ENCODE results near the gene OBSL1.

DNA sequence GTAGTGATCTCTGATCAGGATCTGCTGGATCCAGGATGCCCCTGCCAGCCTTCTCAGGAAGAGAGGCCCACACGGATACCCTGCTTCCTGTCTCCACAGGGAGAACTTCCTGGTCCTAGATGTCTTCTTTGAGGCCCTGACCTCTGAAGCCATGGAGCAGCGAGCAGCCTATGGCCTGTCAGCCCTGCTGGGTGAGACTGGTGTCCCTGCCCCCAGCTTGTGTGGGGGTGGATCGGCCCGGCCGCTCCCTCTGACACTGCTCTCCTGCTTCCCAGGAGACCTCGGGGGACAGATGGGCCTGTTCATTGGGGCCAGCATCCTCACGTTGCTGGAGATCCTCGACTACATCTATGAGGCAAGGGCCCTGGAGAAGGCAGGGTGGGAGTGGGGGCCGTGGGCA, 34.4 kb downstream of the OBSL1 start:
- TF ChIP-seq, protein P1, sequence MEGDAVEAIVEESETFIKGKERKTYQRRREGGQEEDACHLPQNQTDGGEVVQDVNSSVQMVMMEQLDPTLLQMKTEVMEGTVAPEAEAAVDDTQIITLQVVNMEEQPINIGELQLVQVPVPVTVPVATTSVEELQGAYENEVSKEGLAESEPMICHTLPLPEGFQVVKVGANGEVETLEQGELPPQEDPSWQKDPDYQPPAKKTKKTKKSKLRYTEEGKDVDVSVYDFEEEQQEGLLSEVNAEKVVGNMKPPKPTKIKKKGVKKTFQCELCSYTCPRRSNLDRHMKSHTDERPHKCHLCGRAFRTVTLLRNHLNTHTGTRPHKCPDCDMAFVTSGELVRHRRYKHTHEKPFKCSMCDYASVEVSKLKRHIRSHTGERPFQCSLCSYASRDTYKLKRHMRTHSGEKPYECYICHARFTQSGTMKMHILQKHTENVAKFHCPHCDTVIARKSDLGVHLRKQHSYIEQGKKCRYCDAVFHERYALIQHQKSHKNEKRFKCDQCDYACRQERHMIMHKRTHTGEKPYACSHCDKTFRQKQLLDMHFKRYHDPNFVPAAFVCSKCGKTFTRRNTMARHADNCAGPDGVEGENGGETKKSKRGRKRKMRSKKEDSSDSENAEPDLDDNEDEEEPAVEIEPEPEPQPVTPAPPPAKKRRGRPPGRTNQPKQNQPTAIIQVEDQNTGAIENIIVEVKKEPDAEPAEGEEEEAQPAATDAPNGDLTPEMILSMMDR (IDR thresholded peaks at IDR 0.05): no peak
- TF ChIP-seq ZFX (IDR thresholded peaks at IDR 0.05; ENCODE audit: borderline replicate concordance): no peak
